AG10803 (cell line): ENCODE data around the gene DPPA5.
"Not testable (repeated sequence)": the region's sequence is repeated elsewhere in the genome, so short reads cannot be mapped to it uniquely, and the experiment has no call there.

Experiments used
- DNase-seq: peaks from one replicate; pipeline ENCODE4 v3.0.0; 2010; ENCODE audit warnings: low read depth
- H3K4me3 ChIP-seq: 2 replicates; pipeline ENCODE4 v1.5.1; 2011; ENCODE audit warnings: mild to moderate bottlenecking, low read length, control low read depth
- CTCF ChIP-seq: conservative IDR thresholded peaks from 2 replicates; pipeline ENCODE4 v1.5.1; 2011; ENCODE audit warnings: mild to moderate bottlenecking, low read length, control low read depth, inconsistent platforms

DPPA5 gene

GRCh38 chr6:73353636-73354593 lies at the start of gene DPPA5:
DPPA5 (minus strand) TSS chr6:73354276; CDS start chr6:73354225, 51 bp downstream.
- H3K4me3 ChIP-seq = no peak within 1 kb of the TSS
- no peak for DNase-seq
- TF ChIP-seq CTCF = no peak

GRCh38 chr6:73400656-73401055 lies 46.6 kb upstream of the DPPA5 start:
- no peak for TF ChIP-seq CTCF

GRCh38 chr6:73395875-73396274 lies 41.8 kb upstream of the DPPA5 start:
- no peak overlapping the region for H3K4me3 ChIP-seq
- no peak for DNase-seq
- no peak for TF ChIP-seq CTCF

More at GRCh38 chr6:73400656-73401055, 46.6 kb upstream of the DPPA5 start:
- H3K4me3 ChIP-seq = no peak overlapping the region
- DNase-seq = no peak

GRCh38 chr6:73394577-73395354 lies 40.7 kb upstream of the DPPA5 start, which contains the start of gene DDX43:
DDX43 (plus strand) TSS chr6:73394828; CDS start chr6:73394906, 78 bp downstream.
- no peak for TF ChIP-seq CTCF
- H3K4me3 ChIP-seq = peak within 1 kb of the TSS; percentile 53
- peak; percentile 80 for DNase-seq

- DNase-seq = no peak
- no peak for TF ChIP-seq CTCF
- no peak overlapping the region for H3K4me3 ChIP-seq
Observed at GRCh38 chr6:73393278-73393677, 39.2 kb upstream of the DPPA5 start.

GRCh38 chr6:73392188-73392587 lies 38.1 kb upstream of the DPPA5 start:
- not testable (repeated sequence) for DNase-seq

GRCh38 chr6:73391675-73392074 lies 37.6 kb upstream of the DPPA5 start:
- no peak for TF ChIP-seq CTCF
- DNase-seq = no peak
- H3K4me3 ChIP-seq = no peak overlapping the region

More at GRCh38 chr6:73392188-73392587, 38.1 kb upstream of the DPPA5 start:
- not testable (repeated sequence) for H3K4me3 ChIP-seq
